NOMO-1 (cell line): Measurements from ENCODE around the gene IBSP.
A peak's percentile ranks its signal among the peaks of the same experiment; 100 is the strongest.

ENCODE experiments used
- DNase-seq, 2 experiments: peaks; one replicate each; lab custom pipeline; 2025; ENCODE audit not compliant: unreplicated experiment in 2 of 2; lab: John Stamatoyannopoulos, UW

The IBSP gene, protein sequence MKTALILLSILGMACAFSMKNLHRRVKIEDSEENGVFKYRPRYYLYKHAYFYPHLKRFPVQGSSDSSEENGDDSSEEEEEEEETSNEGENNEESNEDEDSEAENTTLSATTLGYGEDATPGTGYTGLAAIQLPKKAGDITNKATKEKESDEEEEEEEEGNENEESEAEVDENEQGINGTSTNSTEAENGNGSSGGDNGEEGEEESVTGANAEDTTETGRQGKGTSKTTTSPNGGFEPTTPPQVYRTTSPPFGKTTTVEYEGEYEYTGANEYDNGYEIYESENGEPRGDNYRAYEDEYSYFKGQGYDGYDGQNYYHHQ

GRCh38 chr4:87799301-87800113 lies at the start of gene IBSP:
Gene IBSP, plus strand, starts transcription at chr4:87799554. Its CDS starts 2,808 bp downstream, at chr4:87802362.
- DNase-seq: no peak

GRCh38 chr4:87749883-87750282 lies 49.5 kb upstream of the IBSP start:
- DNase-seq: no peak

- no peak for DNase-seq
These were observed 41.1 kb upstream of the IBSP start for GRCh38 chr4:87758270-87758669.

DNA sequence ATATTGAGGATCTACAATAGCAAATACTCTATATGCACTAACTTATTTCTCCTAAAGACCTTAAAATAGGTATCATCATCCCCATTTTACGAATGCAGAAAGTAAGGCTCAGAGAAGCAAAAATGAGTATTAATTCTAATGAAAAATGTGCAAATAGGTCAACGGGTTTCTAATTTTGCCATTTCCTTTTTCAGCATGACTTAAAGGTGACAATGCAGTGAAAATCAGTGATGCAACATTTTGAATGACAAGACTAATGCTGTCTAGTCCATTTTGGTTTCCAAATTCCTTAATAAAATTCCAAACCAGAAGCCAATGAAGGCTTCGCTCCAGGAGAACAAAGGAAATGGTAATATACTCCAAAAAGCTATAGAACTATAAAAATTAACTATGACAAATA lies 37.0 kb upstream of the IBSP start:
- no peak for DNase-seq

GRCh38 chr4:87781569-87781968 lies 17.8 kb upstream of the IBSP start:
- no peak for DNase-seq

DNA sequence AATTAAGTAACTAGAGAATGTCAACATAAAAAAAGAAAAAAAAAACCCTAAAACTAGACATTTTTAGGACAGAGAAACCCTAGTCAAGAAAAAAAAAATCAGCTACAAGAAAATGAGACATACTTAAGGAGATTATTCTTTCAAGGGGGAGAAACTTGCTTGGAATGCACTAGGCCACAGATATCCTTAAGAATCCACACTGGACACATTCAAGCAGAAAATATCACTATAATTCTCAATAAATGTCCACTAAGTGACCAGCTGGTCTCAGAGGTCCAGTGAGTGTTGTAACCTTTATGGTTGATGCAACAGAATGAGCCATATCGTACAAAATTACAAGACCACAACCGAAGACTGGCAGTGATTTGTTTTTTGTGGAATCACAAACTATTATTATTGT lies 15.6 kb upstream of the IBSP start:
- DNase-seq: no peak

GRCh38 chr4:87785731-87786509 lies 13.4 kb upstream of the IBSP start:
- DNase-seq: no peak

- no peak for DNase-seq
These were observed 3.5 kb downstream of the IBSP start for GRCh38 chr4:87802858-87803257.

GRCh38 chr4:87803421-87803820 lies 4.1 kb downstream of the IBSP start:
- no peak for DNase-seq

- no peak for DNase-seq
These were observed 5.5 kb downstream of the IBSP start for GRCh38 chr4:87804871-87805270.

GRCh38 chr4:87805971-87806370 lies 6.6 kb downstream of the IBSP start:
- peak; percentile 18 to 79 for DNase-seq

DNA sequence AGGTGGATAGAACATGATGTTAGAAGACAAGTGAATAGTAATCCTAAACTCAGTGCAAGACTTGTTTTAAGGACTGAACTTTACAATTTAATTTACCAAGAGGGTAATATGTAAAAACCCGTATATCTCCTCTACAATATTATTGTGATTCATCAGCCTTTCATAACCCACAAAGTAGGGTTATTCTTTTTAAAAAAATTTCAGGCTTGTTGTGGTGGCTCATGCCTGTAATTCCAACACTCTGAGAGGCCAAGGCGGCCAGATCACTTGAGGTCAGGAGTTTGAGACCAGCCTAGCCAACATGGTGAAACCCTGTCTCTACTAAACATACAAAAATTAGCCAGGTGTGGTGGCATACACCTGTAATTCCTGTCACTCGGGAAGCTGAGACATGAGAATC lies 7.2 kb downstream of the IBSP start:
- DNase-seq: no peak

DNA sequence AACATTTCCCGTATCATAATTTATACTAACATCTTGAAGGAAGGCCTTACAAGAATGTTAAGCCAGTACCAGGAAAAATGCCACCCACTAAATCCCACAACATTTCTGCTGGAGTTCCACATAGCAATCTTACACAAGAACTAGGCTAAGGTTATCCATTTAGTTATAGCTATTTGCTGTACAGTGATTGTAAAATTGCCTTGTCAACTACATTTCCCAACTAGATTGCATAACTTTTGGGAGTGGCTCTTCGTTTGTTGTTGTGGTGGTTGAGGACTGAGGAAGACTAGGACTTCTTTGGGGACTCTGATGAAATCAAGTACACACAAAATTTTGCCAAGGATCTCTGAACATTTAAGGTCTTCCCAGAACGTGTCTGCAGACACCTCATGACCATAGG lies 8.0 kb downstream of the IBSP start:
- DNase-seq: peak; percentile 29 to 48

DNA sequence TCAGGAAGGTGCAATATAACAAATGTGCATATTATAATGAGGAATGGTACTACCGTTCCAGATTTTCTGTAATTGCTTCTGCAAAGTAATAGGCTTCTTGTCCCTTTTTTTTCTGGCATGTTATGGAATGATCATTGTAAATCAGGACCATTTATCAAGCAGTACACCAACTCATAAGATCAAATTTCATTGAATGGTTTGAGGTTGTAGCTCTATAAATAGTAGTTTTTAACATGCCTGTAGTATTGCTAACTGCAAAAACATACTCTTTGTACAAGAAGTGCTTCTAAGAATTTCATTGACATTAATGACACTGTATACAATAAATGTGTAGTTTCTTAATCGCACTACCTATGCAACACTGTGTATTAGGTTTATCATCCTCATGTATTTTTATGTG lies 12.6 kb downstream of the IBSP start:
- no peak for DNase-seq

DNA sequence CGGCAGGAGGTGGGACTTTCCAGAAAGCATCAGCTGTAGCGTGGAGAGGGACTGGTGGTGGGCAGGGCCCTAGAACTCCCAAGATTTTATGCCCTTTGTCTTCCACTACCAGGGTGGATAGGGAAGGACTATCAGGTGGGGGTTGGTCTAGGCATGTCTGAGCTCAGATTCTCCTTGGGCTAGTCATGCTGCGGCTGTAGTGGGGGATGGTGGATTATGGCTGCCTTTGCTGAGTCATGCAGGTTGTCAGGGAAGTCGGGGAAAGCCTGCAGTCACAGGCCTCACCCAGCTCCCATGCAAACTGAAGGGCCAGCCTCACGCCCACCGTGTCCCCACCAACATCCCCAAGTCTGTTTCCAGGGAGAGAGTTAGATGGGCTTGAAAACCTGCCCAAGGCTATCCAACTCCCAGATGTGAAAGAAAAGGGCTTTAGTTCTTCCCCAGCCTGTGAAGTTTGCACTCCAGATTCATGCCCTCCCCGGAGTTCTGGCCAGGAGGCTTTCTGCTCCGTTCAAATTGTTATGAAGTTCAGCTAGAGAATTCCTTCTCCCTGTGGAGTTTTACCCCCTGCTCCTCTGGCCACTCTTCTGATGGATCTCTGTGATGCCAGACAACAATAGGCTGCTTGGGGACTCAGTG lies 20.0 kb downstream of the IBSP start:
- no peak for DNase-seq

DNA sequence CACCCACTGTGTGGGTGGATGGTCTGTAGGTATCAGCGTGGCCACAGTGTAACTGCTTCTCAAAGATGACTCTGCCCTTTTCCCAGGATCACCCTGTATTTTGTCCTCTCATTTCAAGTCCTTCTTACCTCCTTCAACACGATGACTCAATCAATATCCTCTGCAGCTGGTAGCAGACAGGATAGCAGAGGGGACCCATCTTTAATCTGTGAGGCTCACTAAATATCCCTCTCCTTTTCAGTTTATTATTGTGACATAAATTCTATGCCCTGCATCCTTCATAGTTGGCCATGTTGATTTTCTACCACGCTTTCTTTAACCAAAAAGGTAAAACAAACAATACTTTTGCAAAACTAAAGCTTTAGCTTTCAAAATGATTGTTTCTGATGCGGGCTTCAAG lies 23.8 kb downstream of the IBSP start:
- no peak for DNase-seq

DNA sequence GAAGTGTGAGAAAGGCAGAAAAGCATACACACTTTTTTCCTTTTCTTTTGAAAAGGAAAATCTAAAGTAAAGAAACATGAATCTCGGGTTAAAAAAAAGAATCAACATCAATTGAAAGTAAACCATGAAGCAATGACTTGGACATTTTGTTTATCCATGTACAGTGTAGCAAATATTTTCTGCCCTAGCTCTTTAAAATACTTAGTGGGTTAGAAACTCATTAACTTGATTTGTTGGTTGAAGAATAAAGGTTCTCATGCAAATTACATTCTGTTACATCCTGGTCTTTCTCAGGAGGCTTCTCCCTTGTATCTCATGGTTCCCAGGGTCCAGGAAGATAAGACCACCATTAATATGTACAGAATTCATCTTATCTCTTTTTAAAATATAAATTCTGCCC lies 24.4 kb downstream of the IBSP start:
- DNase-seq: no peak

- no peak for DNase-seq
These were observed 25.0 kb downstream of the IBSP start for GRCh38 chr4:87824352-87824751.

DNA sequence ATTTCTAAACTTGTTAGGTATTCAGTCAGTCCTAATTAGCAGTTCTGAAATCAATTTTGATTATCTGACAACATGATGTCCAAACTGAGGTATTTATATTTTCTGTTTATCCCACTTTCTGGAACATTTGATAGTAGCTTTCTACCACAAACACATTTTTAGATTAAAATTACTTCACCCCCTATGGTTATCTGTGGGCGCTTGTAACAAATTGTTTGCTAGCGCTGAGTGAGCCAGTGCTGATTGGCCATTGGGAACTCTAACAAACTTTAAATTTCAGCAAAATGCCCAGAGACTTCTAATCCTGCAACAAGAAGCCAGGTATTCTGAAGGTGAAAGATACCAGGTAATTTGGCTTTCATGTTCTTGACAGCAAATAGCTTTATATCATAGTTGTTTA lies 33.3 kb downstream of the IBSP start, which contains the start of gene MEPE:
Gene MEPE, plus strand, starts transcription at position 301 of the 400 bp plus-strand sequence. CDS start 1,746 bp downstream, outside the sequence.
- no peak for DNase-seq

GRCh38 chr4:87834401-87834800 lies 35.0 kb downstream of the IBSP start:
- DNase-seq: no peak

- no peak for DNase-seq
These were observed 35.8 kb downstream of the IBSP start for GRCh38 chr4:87835197-87835596.
